DOHH2 (cell line): ENCODE results near the gene MARK3.

Experiments used
- H3F3A ChIP-seq: fragments of 200-600 bp; sonication (generic), shearing (Covaris generic); 2 replicates; pipeline ENCODE4 v1.6.0; 2016; ENCODE audit warnings: antibody characterized with exemption, mild to moderate bottlenecking; ENCODE audit not compliant: control insufficient read depth, insufficient read depth
- H3K27ac ChIP-seq: fragments of 200-600 bp; sonication (generic); 2 replicates; pipeline ENCODE4 v1.5.1; 2014; ENCODE audit warnings: low read depth, mild to moderate bottlenecking, low read length, moderate library complexity
- H3K27me3 ChIP-seq: fragments of 200-600 bp; sonication (generic); 2 replicates; pipeline ENCODE4 v1.6.1; 2014; ENCODE audit warnings: mild to moderate bottlenecking, low read length, mixed read lengths; ENCODE audit not compliant: control insufficient read depth
- H3K36me3 ChIP-seq: fragments of 200-600 bp; sonication (generic); 2 replicates; pipeline ENCODE4 v1.6.1; 2014; ENCODE audit warnings: mild to moderate bottlenecking, low read length, moderate library complexity, mixed read lengths; ENCODE audit not compliant: control insufficient read depth
- H3K4me1 ChIP-seq: fragments of 200-600 bp; sonication (generic); 2 replicates; pipeline ENCODE4 v1.6.1; 2014; ENCODE audit warnings: mild to moderate bottlenecking, low read length, mixed read lengths; ENCODE audit not compliant: control insufficient read depth
- H3K4me2 ChIP-seq: fragments of 200-600 bp; sonication (generic); 2 replicates; pipeline ENCODE4 v1.6.0; 2014; ENCODE audit warnings: mild to moderate bottlenecking, low read length, moderate library complexity
- H3K4me3 ChIP-seq: fragments of 200-600 bp; sonication (generic); 2 replicates; pipeline ENCODE4 v1.5.1; 2014; ENCODE audit warnings: mild to moderate bottlenecking, low read length, mixed read lengths
- H3K79me2 ChIP-seq: fragments of 200-600 bp; sonication (generic); 2 replicates; pipeline ENCODE4 v1.6.1; 2014; ENCODE audit warnings: mild to moderate bottlenecking, low read length, mixed read lengths; ENCODE audit not compliant: control insufficient read depth
- H3K9me2 ChIP-seq: fragments of 200-600 bp; sonication (generic); replicated peaks from 2 replicates; pipeline ENCODE4 v1.6.1; 2014; ENCODE audit warnings: mild to moderate bottlenecking, low read length, mixed read lengths; ENCODE audit not compliant: control insufficient read depth
- H3K9me3 ChIP-seq: fragments of 200-600 bp; sonication (generic); 2 replicates; pipeline ENCODE4 v1.6.1; 2014; ENCODE audit warnings: antibody characterized with exemption, low read length, mixed read lengths; ENCODE audit not compliant: control insufficient read depth, insufficient read depth
- H4K20me1 ChIP-seq: fragments of 200-600 bp; sonication (generic); 2 replicates; pipeline ENCODE4 v1.6.0; 2014; ENCODE audit warnings: low read depth, mild to moderate bottlenecking, antibody characterized with exemption, low read length, moderate library complexity; ENCODE audit not compliant: control insufficient read depth, insufficient read depth
- EZH2phosphoT487 ChIP-seq: fragments of 200-600 bp; sonication (generic); IDR thresholded peaks from 2 replicates; pipeline ENCODE4 v1.6.1; 2017; ENCODE audit warnings: borderline replicate concordance, mild to moderate bottlenecking, antibody characterized with exemption, low read length, moderate library complexity, mixed read lengths
- TF ChIP-seq, protein P1 (sequence below): fragments of 200-600 bp; sonication (generic); IDR thresholded peaks from one replicate; pipeline ENCODE4 v1.5.1; 2014; ENCODE audit warnings: antibody characterized with exemption, mild to moderate bottlenecking, low read depth, low read length; ENCODE audit not compliant: poor library complexity, severe bottlenecking

The MARK3 gene

DNA sequence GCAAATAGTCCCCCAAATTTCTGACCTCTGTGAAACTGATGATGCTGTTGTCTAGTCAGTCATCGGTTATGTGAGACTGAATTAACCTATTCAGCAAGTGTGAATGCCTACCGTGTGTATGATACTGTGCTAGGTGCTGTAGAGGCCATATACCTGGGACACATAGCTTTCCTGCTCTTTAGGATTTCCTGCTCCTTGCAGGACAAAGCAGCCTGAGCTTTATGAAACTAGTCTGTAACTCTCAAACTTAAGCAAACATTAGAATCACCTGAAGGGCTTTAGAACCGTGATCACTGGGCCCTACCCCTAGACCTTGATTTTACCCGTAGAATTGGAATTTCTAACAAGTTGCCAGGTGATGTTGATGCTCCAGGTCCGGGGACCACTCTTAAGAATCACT is 6.9 kb downstream of the MARK3 start:
- Histone ChIP-seq H3K27me3 (no peaks in the 10 kb centered on the region), H3K36me3 (no peaks in the 10 kb centered on the region), H3K9me2 (no peaks in the 10 kb centered on the region), H3K4me2 (no peak overlapping the region), H3K4me3 (no peak overlapping the region), H3K9me3 (no peaks in the 10 kb centered on the region), H4K20me1 (peaks cover 23% of the 10 kb centered on the region), H3K27ac (no peak overlapping the region), H3F3A (peaks cover 13% of the 10 kb centered on the region), H3K4me1 (peaks cover 62% of the 10 kb centered on the region), H3K79me2 (peaks cover 99% of the 10 kb centered on the region)
- TF ChIP-seq EZH2phosphoT487, result no peak
- TF ChIP-seq, protein P1, sequence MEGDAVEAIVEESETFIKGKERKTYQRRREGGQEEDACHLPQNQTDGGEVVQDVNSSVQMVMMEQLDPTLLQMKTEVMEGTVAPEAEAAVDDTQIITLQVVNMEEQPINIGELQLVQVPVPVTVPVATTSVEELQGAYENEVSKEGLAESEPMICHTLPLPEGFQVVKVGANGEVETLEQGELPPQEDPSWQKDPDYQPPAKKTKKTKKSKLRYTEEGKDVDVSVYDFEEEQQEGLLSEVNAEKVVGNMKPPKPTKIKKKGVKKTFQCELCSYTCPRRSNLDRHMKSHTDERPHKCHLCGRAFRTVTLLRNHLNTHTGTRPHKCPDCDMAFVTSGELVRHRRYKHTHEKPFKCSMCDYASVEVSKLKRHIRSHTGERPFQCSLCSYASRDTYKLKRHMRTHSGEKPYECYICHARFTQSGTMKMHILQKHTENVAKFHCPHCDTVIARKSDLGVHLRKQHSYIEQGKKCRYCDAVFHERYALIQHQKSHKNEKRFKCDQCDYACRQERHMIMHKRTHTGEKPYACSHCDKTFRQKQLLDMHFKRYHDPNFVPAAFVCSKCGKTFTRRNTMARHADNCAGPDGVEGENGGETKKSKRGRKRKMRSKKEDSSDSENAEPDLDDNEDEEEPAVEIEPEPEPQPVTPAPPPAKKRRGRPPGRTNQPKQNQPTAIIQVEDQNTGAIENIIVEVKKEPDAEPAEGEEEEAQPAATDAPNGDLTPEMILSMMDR, result no peak

- Histone ChIP-seq H3K79me2 (peaks cover 99% of the 10 kb centered on the region), H3K4me2 (no peak overlapping the region), H3K4me3 (no peak overlapping the region), H3K9me3 (no peaks in the 10 kb centered on the region), H3F3A (peaks cover 13% of the 10 kb centered on the region), H3K27ac (no peak overlapping the region), H3K4me1 (peaks cover 60% of the 10 kb centered on the region), H3K9me2 (no peaks in the 10 kb centered on the region), H3K36me3 (no peaks in the 10 kb centered on the region), H3K27me3 (no peaks in the 10 kb centered on the region), H4K20me1 (peaks cover 23% of the 10 kb centered on the region)
- TF ChIP-seq, protein P1, result no peak
- TF ChIP-seq EZH2phosphoT487, result no peak
Observed at GRCh38 chr14:103392572-103392971, 7.4 kb downstream of the MARK3 start.

- Histone ChIP-seq H3K79me2 (peaks cover 99% of the 10 kb centered on the region), H3K4me1 (peaks cover 55% of the 10 kb centered on the region), H3K9me2 (no peaks in the 10 kb centered on the region), H3K36me3 (no peaks in the 10 kb centered on the region; the same call in 1 of the 2 replicates), H3K9me3 (no peaks in the 10 kb centered on the region), H3K4me2 (no peak overlapping the region), H4K20me1 (peaks cover 27% of the 10 kb centered on the region), H3F3A (peaks cover 13% of the 10 kb centered on the region), H3K4me3 (no peak overlapping the region), H3K27ac (no peak overlapping the region), H3K27me3 (no peaks in the 10 kb centered on the region)
- TF ChIP-seq, protein P1, result no peak
- no peak for TF ChIP-seq EZH2phosphoT487
Observed at GRCh38 chr14:103393070-103393469, 7.9 kb downstream of the MARK3 start.
